Transverse colon (tissue), 4 donors: Measurements from ENCODE around the gene TPCN2. TPM values are rescaled to one million over a fixed set of nuclear protein-coding genes. Genes with fewer than 3 reads are reported as not detected.

Source experiments
- DNase-seq: peaks from one replicate; pipeline ENCODE4 v3.0.0-alpha.2; 2019
- H3K27ac ChIP-seq, 4 donors: fragments of 200-600 bp; sonication (generic); 2 replicates each; pipeline ENCODE4 v1.5.1; 2016 to 2018; ENCODE audit warnings: inconsistent platforms in 4 of 4
- H3K27me3 ChIP-seq: fragments of 200-600 bp; sonication (generic); 2 replicates; pipeline ENCODE4 v1.5.1; 2017; ENCODE audit warnings: inconsistent platforms
- H3K36me3 ChIP-seq, 4 donors: fragments of 200-600 bp; sonication (generic); 2 replicates each; pipeline ENCODE4 v1.5.1; 2017 to 2019; ENCODE audit warnings: inconsistent platforms in 4 of 4
- H3K4me1 ChIP-seq, 4 donors: fragments of 200-600 bp; sonication (generic); 2 replicates each; pipeline ENCODE4 v1.5.1; 2017 to 2020; ENCODE audit warnings: inconsistent platforms in 4 of 4
- H3K4me3 ChIP-seq, 4 donors: fragments of 200-600 bp; sonication (generic); 1 replicate in 1 of 4; 2 replicates in 3 of 4; pipeline versions ENCODE4 v1.5.1 to v1.6.1; 2017 to 2019; ENCODE audit warnings: inconsistent platforms in 4 of 4
- H3K9me3 ChIP-seq, 2 donors: fragments of 200-600 bp; sonication (generic); 2 replicates each; pipeline ENCODE4 v1.5.1; 2017 to 2019; ENCODE audit warnings: inconsistent platforms in 2 of 2
- EP300 ChIP-seq: sonication (generic); formaldehyde crosslinking; IDR thresholded peaks from one replicate; pipeline ENCODE4 v1.6.1; 2017; ENCODE audit warnings: antibody characterized with exemption, low read depth
- POLR2A ChIP-seq: fragments of 450-650 bp; IDR thresholded peaks from one replicate; pipeline ENCODE4 v1.6.1; 2016; ENCODE audit warnings: antibody characterized with exemption, mild to moderate bottlenecking, moderate library complexity
- POLR2AphosphoS5 ChIP-seq, 3 donors: sonication (generic); formaldehyde crosslinking; IDR thresholded peaks; one replicate each; pipeline ENCODE4 v1.6.1; 2016; ENCODE audit warnings: antibody characterized with exemption in 3 of 3
- WGBS, 2 donors: methylation state at CpG; one replicate each; pipeline ENCODE4 v1.1.5; 2018; ENCODE audit warnings: low coverage in 1 of 2; 5-methylcytosine and 5-hydroxymethylcytosine counted together
- in situ Hi-C, 4 donors: fragments of 200-750 bp; cut with MboI; loops; one replicate each; pipeline versions ENCODE4 v1.15.0 to v1.15.1; 2017; ENCODE audit warnings: low sequenced_read_pairs in 3 of 4, low pct_ligation_motif_present in 1 of 4, low pct_unique_long_range_greater_than_20kb in 1 of 4
- intact Hi-C: fragments of 100-400 bp; cut with DNase I; formaldehyde crosslinking; loops from one replicate; pipeline ENCODE4 v1.15.1; 2023; ENCODE audit warnings: low total_unique reads
- total RNA-seq, 4 donors: library from RNA; depleted of rRNA; stranded (reverse); fragments of >200 nt; gene quantifications; one replicate each; pipeline ENCODE4 v1.1.0, GENCODE V29; 2016
- TF ChIP-seq, protein P1 (sequence below), 5 experiments: fragments of 200-600 bp in 3 of 5; fragments of 450-650 bp in 2 of 5; sonication (generic) in 3 of 5; IDR thresholded peaks; 1 replicate in 2 of 5; 2 replicates in 3 of 5; pipeline ENCODE4 v1.5.1; 2016 to 2017; ENCODE audit warnings: antibody characterized with exemption in 5 of 5, inconsistent platforms in 3 of 5, mild to moderate bottlenecking in 2 of 5, moderate library complexity in 1 of 5

Gene TPCN2
- total RNA-seq, 4 donors from 2014 or later = 16.8 to 25.4 (median 20.7) TPM

DNA sequence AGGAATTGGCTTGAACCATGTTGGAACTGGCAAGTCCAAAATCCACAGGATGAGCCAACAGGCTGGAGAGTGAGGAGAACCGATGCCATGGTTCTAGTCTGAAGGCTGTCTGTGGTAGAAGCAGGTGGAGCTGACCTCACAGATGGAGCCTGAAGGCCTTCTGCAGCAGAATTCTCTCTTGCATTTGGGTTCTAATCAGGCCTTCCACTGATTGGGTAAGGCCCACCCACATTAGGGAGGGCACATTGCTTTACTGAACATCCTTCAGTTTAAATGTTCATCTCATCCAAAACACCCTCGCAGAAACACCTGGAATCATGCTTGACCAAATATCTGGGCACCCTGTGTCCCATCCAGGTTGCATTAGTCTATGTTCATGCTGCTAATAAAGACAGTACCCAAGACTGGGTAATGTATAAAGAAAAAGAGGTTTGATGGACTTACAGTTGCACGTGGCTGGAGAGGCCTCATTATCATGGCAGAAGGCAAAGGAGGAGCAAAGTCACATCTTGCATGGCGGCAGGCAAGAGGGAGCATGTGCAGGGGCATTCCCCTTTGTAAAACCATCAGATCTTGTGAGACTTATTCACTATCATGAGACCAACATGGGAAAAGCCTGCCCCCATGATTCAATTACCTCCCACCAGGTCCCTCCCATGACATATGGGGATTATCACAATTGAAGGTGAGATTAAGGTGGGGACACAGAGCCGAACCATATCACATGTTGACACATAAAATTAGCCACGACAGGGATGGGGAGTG, 122.9 kb downstream of the TPCN2 start:
- H3K27me3 ChIP-seq = no peaks in the 10 kb centered on the region
- in situ Hi-C loops = no loop called here
- H3K36me3 ChIP-seq = no peaks in the 10 kb centered on the region
- TF ChIP-seq EP300 = no peak
- no peak for TF ChIP-seq POLR2A
- TF ChIP-seq, protein P1, sequence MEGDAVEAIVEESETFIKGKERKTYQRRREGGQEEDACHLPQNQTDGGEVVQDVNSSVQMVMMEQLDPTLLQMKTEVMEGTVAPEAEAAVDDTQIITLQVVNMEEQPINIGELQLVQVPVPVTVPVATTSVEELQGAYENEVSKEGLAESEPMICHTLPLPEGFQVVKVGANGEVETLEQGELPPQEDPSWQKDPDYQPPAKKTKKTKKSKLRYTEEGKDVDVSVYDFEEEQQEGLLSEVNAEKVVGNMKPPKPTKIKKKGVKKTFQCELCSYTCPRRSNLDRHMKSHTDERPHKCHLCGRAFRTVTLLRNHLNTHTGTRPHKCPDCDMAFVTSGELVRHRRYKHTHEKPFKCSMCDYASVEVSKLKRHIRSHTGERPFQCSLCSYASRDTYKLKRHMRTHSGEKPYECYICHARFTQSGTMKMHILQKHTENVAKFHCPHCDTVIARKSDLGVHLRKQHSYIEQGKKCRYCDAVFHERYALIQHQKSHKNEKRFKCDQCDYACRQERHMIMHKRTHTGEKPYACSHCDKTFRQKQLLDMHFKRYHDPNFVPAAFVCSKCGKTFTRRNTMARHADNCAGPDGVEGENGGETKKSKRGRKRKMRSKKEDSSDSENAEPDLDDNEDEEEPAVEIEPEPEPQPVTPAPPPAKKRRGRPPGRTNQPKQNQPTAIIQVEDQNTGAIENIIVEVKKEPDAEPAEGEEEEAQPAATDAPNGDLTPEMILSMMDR (IDR thresholded peaks at IDR 0.05) = no peak
- TF ChIP-seq POLR2AphosphoS5 (IDR thresholded peaks at IDR 0.05) = no peak
- H3K9me3 ChIP-seq = no peaks in the 10 kb centered on the region
- intact Hi-C loops = no loop called here
- H3K4me1 ChIP-seq = peaks cover 0 to 4% (median under 1%) of the 10 kb centered on the region in 4 donors
- no peak overlapping the region for H3K27ac ChIP-seq
- no peak overlapping the region for H3K4me3 ChIP-seq
- WGBS, 2 donors = 78 to 85% methylated on average over 2 to 6 of the region's 6 CpGs
- no peak for DNase-seq

DNA sequence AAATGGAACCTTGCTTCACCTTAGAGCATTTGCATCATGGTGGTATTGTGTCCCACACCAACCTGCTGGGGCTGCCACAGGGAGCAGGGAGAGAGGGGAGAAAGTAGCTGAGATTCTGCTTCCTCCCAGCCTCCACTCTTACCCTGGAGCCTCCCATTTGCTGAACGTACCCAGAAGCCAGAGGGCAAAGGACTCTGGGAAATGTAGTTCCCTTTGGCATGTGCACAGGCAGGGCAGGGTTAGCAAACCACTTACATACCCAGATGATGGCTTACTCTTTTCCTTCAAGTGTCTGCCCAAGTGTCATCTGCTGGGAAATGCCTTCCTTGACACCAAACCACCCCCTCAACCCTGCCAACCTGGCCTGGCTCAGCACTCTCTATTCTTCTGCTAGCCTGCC, 123.9 kb downstream of the TPCN2 start:
- Histone ChIP-seq H3K27me3 (no peaks in the 10 kb centered on the region), H3K9me3 (no peaks in the 10 kb centered on the region), H3K36me3 (no peaks in the 10 kb centered on the region), H3K4me3 (no peak overlapping the region), H3K4me1 (no peaks in the 10 kb centered on the region), H3K27ac (no peak overlapping the region)
- no peak for DNase-seq
- 0% methylated on average over 1 of the region's 1 CpG for WGBS, 2 donors
- in situ Hi-C loops = no loop called here
- TF ChIP-seq POLR2AphosphoS5 (IDR thresholded peaks at IDR 0.05) (no peak), POLR2A (no peak), EP300 (no peak)
- TF ChIP-seq, protein P1 (IDR thresholded peaks at IDR 0.05) = no peak
- intact Hi-C loops = no loop called here

DNA sequence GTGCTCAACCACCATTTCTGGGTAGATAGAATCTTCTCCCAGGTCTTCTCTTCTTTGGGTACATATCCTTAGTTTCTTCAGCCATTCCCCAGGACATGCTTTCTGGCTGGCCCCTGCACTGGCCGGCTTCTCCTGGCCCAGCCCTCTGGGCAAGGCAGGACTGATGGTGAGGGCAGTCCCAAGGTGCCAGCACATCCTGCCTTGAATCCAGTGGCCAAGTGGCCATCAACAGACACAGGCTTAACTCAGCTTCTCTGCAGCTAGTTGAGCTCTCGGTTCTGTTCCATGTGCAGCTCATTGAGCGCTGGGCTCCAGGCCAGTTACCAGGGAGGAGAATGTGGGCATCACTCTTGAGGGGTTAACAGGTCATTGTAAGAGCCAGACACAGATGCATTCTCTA, 124.6 kb downstream of the TPCN2 start:
- Histone ChIP-seq H3K4me3 (no peak overlapping the region), H3K27me3 (no peaks in the 10 kb centered on the region), H3K36me3 (no peaks in the 10 kb centered on the region), H3K27ac (no peak overlapping the region), H3K9me3 (no peaks in the 10 kb centered on the region), H3K4me1 (no peaks in the 10 kb centered on the region)
- intact Hi-C loops = no loop called here
- in situ Hi-C loops = no loop called here
- no peak for DNase-seq
- TF ChIP-seq EP300 = no peak
- no peak for TF ChIP-seq POLR2A
- TF ChIP-seq, protein P1 (IDR thresholded peaks at IDR 0.05) = no peak
- TF ChIP-seq POLR2AphosphoS5 (IDR thresholded peaks at IDR 0.05) = no peak
- WGBS, 2 donors = 89% methylated on average over 3 of the region's 3 CpGs; no CpG with 5 or more reads in 1 of the 2 donors

DNA sequence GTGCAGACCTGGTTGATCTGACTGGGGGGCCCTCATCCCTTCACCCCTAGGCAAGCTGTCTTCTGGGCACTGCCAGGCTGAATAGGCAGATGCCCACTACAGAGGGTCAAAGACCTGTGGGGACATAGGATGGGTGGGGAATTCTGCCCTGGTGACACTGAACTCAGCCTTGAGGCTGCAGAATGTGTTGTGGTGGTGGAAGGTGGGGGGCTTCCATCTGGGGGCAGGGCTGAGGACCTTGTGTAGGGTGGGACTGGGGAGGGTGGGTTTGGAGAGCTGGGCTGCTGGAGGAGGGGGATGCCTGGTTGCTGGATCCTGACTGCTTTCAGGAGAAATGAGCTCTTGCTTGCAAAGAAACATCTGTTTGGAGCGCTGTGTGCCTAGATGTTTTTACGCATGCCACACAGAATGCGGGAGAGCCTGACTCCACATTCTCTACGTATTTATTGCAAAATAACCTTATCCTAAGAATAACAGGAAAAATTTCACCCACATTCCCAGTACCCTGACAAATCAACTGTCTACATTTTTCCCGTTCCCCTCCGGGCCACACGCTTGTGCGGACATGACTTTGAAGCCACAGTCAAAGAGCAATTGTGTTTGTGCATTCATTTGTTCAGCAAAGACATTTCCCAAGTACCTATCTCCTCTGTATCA, 125.3 kb downstream of the TPCN2 start:
- no peaks in the 10 kb centered on the region for H3K9me3 ChIP-seq
- H3K4me1 ChIP-seq = no peaks in the 10 kb centered on the region
- H3K27me3 ChIP-seq = no peaks in the 10 kb centered on the region
- intact Hi-C loops (no loop called here), in situ Hi-C loops (no loop called here)
- DNase-seq = no peak
- TF ChIP-seq, protein P1 (IDR thresholded peaks at IDR 0.05) = no peak
- TF ChIP-seq POLR2AphosphoS5 (IDR thresholded peaks at IDR 0.05) (no peak), EP300 (no peak), POLR2A (no peak)
- 89 to 98% methylated on average over 8 of the region's 8 CpGs for WGBS, 2 donors
- no peak overlapping the region for H3K4me3 ChIP-seq
- H3K36me3 ChIP-seq = no peaks in the 10 kb centered on the region
- H3K27ac ChIP-seq = no peak overlapping the region
